ENCODE data around the gene CYP46A1.
A peak's percentile ranks its signal among the peaks of the same experiment; 100 is the strongest.

The CYP46A1 gene

DNA sequence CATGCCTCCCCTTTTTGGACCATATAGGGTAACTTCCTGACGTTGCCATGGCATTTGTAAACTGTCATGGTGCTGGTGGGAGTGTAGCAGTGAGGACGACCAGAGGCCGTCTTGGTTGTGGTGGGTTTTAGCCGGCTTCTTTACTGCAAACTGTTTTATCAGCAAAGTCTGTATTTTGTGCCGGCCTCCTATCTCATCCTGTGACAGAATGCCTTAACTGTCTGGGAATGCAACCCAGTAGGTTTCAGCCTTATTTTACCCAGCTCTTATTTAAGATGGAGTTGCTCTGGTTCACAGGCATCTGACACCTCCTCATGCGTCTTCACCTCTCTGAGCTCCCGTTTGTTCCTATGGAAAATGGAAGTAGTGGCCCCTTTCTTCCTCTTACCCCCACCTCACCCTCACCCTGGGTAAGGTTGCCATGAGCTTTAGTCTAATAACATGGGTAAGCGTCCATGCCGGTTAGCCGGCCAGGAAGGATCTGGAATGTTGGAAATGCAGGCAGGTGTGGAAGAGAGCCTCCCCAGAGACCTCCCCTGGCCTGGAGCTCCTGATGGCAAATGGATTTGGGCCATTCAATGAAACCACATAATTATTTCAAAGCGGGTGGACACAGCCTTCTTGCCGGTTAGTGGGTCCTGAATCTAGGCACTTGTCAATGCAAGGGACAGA, 20.6 kb upstream of the CYP46A1 start:
- TF ChIP-seq, protein P1, sequence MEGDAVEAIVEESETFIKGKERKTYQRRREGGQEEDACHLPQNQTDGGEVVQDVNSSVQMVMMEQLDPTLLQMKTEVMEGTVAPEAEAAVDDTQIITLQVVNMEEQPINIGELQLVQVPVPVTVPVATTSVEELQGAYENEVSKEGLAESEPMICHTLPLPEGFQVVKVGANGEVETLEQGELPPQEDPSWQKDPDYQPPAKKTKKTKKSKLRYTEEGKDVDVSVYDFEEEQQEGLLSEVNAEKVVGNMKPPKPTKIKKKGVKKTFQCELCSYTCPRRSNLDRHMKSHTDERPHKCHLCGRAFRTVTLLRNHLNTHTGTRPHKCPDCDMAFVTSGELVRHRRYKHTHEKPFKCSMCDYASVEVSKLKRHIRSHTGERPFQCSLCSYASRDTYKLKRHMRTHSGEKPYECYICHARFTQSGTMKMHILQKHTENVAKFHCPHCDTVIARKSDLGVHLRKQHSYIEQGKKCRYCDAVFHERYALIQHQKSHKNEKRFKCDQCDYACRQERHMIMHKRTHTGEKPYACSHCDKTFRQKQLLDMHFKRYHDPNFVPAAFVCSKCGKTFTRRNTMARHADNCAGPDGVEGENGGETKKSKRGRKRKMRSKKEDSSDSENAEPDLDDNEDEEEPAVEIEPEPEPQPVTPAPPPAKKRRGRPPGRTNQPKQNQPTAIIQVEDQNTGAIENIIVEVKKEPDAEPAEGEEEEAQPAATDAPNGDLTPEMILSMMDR (IDR thresholded peaks at IDR 0.05; ENCODE audit: insufficient read depth, low read depth, low read length, missing control alignments), result no peak
- H3K4me3 ChIP-seq (ENCODE audit: low read depth, low read length), result no peak overlapping the region
- no peak for DNase-seq (ENCODE audit: low read depth)

DNA sequence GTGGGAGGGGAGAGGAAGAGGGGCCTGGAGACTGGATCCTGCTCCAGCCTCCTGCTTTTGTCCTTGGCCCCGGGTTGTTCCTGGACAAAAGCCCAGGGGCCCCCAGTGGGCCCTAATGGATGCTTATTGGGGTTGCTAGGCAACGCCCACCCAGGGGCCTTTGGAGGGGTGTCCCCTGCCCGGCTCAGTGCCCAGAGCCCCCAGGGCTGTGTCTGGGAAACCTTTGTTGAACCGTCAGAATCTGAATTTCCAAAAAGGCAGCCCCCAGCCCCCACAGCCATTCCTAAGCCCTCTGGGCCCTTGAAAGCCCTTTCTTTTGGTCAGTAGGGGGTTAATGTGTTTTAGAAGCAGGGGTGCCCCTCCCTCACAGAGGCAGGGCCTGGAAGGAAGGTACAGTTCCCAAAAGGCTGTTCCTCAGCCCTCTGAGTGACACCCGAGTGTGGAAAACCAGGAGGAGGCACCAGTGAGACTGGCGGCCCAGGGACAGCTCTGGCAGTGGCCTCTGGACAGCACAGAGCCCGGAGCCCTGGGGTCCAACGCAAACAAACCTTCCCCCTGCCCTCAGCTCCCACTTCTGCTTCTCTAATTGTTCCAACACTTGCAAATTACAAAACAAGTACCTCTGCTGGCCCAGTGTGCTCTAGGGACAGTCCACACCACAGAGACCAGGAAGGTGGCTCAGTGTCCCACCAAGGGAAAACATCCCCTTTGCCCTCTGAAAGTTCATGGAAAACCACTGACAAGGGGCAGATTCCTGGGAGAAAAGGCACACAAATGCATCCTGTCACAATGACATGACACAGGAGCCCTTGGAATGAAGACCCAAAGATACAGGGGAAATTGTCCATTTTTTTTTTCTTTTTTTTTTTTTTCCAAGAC, 19.8 kb upstream of the CYP46A1 start:
- H3K4me3 ChIP-seq (ENCODE audit: low read depth, low read length), result no peak overlapping the region
- no peak for DNase-seq (ENCODE audit: low read depth)
- TF ChIP-seq, protein P1 (IDR thresholded peaks at IDR 0.05; ENCODE audit: insufficient read depth, low read depth, low read length, missing control alignments), result no peak

DNA sequence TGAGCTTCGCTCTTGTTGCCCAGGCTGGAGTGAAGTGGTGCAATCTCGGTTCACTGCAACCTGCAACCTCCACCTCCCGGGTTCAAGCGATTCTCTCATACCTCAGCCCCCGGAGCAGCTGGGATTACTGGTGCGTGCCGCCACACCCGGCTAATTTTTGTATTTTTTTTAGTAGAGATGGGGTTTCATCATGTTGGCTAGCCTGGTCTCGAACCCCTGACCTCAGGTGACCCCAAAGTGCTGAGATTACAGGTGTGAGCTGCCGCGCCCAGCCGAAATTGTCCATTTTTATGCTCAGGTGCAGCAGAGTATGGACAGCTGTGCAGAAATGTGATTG, 19.2 kb upstream of the CYP46A1 start:
- H3K4me3 ChIP-seq (ENCODE audit: low read depth, low read length), result no peak overlapping the region
- peak; percentile 66 for DNase-seq (ENCODE audit: low read depth)
- TF ChIP-seq, protein P1 (IDR thresholded peaks at IDR 0.05; ENCODE audit: insufficient read depth, low read depth, low read length, missing control alignments), result no peak

DNA sequence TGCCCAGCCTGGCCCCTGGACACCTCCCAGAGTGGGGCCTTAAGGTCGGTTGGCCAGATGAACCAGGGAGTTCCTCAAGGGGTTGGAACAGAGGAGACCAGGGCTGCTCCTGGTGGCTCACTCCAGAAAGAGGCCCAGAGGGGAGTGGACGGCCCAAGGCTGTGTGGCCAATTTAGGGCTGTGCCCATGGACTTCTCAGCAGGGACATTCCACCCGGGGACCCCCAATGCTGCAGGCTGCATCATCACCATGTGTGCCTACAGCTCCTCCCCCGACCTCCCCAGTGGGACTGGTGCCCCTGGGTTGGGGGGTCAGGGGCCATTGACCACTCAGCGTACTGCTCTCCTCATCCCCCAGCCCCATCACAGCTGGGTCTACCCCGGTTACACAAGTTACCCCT, 17.6 kb upstream of the CYP46A1 start:
- H3K4me3 ChIP-seq (ENCODE audit: low read depth, low read length), result no peak overlapping the region
- TF ChIP-seq, protein P1 (IDR thresholded peaks at IDR 0.05; ENCODE audit: insufficient read depth, low read depth, low read length, missing control alignments), result no peak
- no peak for DNase-seq (ENCODE audit: low read depth)

DNA sequence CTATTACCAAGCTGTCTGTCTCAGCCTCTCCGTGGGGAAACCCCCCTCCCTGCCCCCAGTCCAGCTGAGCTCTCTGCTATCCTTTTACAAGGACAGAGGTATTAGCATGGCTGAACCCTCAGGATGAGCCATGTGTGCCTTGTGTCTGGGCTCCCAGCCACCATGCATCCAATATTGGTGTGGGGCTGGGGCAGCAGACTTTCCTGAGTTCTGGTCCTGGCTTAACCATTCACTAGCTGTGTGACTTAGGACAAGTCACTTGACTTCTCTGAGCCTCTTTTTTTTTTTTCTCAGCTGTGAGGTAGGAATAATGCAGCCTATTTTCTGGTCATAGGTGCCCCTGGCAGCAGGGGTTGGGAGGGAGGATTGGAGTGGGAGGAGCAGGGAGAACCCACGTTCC, 17.1 kb upstream of the CYP46A1 start:
- TF ChIP-seq, protein P1 (IDR thresholded peaks at IDR 0.05; ENCODE audit: insufficient read depth, low read depth, low read length, missing control alignments), result no peak
- DNase-seq (ENCODE audit: low read depth), result no peak

DNA sequence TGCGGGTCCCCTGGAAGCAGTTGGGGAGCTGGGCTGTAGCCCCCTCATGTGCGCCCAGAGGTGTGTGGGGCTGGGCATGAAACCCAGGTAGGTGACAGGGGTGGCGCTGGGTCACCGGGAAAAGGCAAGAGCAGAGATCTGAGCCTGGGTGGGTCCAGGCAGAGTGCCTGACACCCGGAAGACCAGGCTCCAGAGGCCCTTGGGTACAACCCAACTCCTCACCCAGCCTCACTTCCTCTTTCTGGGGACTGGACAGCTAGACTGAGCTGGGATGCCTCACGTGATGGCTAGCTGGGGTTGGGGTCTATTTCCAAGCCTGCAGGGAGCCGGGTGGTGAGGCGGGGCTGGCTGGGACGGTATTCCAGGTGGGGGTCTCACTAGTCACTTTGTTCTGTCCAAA, 16.3 kb upstream of the CYP46A1 start:
- DNase-seq (ENCODE audit: low read depth), result peak; percentile 26
- no peak overlapping the region for H3K4me3 ChIP-seq (ENCODE audit: low read depth, low read length)
- TF ChIP-seq, protein P1 (IDR thresholded peaks at IDR 0.05; ENCODE audit: insufficient read depth, low read depth, low read length, missing control alignments), result no peak

More for the DNA sequence above, 17.1 kb upstream of the CYP46A1 start:
- H3K4me3 ChIP-seq (ENCODE audit: low read depth, low read length), result no peak overlapping the region
